Stimulated activated naive B cell treated with anti-CD40 and anti-IgM and Interleukin-4, amounts not matched to agents 10 μg/mL and 1 μg/mL and 100 μg/mL, for 72 hours (primary cell): Measurements from ENCODE around the gene GRIA3.
A peak's percentile ranks its signal among the peaks of the same experiment; 100 is the strongest.
"Not testable (repeated sequence)": the region's sequence is repeated elsewhere in the genome, so short reads cannot be mapped to it uniquely, and the experiment has no call there.

Experiments
- ATAC-seq, 2 donors: fragments of 150-1000 bp; cut with Tn5 transposase; replicated peaks; 2 replicates each; pipeline ENCODE4 v1.10.0; 2021; ENCODE audit warnings: moderate library complexity in 1 of 2
- DNase-seq: peaks from one replicate; pipeline ENCODE4 v3.0.0; 2021
- H3K27ac Mint-ChIP-seq: one replicate; pipeline ENCODE4 v1.8.0; 2022; ENCODE audit warnings: mild to moderate bottlenecking, mixed read lengths
- H3K27me3 Mint-ChIP-seq, 2 donors: one replicate each; pipeline ENCODE4 v1.8.0; 2022; ENCODE audit warnings: mixed read lengths in 2 of 2
- H3K36me3 Mint-ChIP-seq, 2 donors: one replicate each; pipeline ENCODE4 v1.8.0; 2022; ENCODE audit warnings: mixed read lengths in 2 of 2, mild to moderate bottlenecking in 1 of 2
- H3K4me1 Mint-ChIP-seq, 2 donors: one replicate each; pipeline ENCODE4 v1.8.0; 2022; ENCODE audit warnings: mixed read lengths in 2 of 2, mild to moderate bottlenecking in 1 of 2
- H3K4me3 Mint-ChIP-seq, 2 donors: one replicate each; pipeline ENCODE4 v1.8.0; 2022; ENCODE audit warnings: mild to moderate bottlenecking in 2 of 2, mixed read lengths in 2 of 2, moderate library complexity in 1 of 2
- H3K9me3 Mint-ChIP-seq, 2 donors: one replicate each; pipeline ENCODE4 v1.8.0; 2022; ENCODE audit warnings: mixed read lengths in 2 of 2, mild to moderate bottlenecking in 1 of 2

The GRIA3 gene

DNA sequence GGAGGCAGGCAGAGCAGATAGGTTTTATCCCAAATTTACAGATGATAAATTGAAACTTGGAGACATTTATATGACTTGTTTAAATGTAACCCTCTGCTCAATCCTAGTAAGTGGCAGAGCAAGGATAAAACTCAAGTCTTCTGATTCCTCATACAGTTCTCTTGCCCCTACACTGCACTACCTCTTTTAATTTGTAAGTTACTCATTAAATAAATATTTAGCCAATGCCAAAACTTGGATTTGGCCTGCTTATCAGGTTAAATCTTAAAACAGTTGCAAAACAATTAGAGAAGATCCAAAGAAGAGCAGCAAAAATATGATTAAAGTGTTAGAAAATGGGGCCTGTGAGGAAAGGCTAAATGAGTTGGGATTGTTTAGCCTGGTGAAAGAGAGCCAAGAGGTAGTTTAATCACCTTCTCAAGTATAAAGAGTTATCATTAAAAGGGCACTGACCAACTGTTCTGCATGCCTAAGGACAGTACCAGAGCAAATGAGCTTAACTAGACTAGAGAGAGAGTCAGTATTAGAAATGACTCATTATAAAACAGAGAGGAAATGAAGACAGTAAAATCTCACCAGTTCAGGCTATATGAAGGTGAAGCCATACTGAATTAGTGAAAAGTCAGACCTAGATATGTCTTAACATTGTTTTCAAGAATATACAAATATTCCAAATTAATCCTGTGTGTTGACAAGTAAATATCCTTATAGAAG is 146.3 kb downstream of the GRIA3 start:
- Mint-ChIP-seq H3K27ac (no peak overlapping the region), H3K4me1 (no peaks in the 10 kb centered on the region), H3K9me3 (no peaks in the 10 kb centered on the region), H3K4me3 (no peak overlapping the region), H3K27me3 (no peaks in the 10 kb centered on the region), H3K36me3 (no peaks in the 10 kb centered on the region)
- ATAC-seq, result no peak
- DNase-seq, result no peak

DNA sequence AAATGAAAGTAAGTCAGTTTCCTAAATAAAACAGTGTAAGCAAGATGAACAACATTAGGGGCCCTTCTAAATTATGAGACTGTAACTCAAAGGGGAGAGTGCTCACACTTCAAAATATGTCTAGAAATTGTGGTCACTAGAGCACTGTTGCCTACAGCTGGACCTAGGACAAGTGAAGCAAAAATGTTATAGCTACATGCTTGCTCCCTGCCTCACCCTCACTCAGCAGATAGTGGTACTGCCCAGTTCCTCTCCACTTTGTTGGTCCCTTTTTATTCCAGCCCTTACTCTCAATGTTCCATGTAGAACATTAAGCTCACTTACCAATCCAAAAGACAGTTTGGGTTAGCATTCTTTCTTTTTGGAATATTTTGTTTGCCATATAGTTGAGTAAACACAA is 147.3 kb downstream of the GRIA3 start:
- Mint-ChIP-seq H3K27me3 (no peaks in the 10 kb centered on the region), H3K27ac (no peak overlapping the region), H3K36me3 (no peaks in the 10 kb centered on the region), H3K4me3 (no peak overlapping the region), H3K4me1 (no peaks in the 10 kb centered on the region), H3K9me3 (no peaks in the 10 kb centered on the region)
- DNase-seq (no peak), ATAC-seq (no peak)

DNA sequence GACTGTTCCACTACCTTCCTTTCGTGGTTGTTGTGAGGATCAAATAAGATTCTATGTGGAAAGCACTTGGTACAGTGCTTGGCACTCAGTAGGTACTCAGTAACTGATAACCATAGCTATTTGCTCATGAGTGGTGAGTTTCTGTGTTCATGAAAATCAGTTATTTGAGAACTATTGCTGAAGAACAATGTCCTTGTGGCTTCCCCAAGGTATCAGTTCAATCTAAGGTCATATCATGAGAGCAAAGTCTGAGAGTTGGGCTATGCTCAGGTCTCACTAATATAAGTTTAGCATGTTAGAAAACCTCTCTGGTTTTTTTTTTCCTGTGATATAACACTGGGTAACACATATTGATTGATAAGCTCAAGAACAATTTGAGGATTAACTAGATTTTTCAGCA is 147.8 kb downstream of the GRIA3 start:
- Mint-ChIP-seq H3K27ac (no peak overlapping the region), H3K4me1 (no peaks in the 10 kb centered on the region), H3K27me3 (no peaks in the 10 kb centered on the region), H3K36me3 (no peaks in the 10 kb centered on the region), H3K9me3 (no peaks in the 10 kb centered on the region), H3K4me3 (no peak overlapping the region)
- DNase-seq, result no peak
- ATAC-seq, result no peak

DNA sequence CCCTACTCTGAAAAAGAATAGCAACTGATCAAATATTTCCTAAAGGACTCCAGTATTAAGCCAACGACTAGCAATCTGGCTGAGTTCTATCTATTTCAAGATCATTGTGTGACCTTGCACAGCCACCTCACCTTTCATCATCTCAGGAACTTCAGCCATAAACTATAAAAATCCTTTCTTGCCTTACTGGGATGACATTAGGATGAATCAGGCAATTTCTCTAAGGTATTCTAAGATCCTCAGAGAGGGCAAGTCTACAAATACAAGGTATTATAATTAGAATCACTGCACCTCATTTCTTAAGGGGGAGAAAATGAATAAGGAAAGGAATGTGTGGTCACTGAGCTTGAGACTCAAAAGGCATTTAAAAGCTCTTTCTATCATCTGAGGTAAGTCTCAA is 152.6 kb downstream of the GRIA3 start:
- H3K27ac Mint-ChIP-seq, result no peak overlapping the region
- ATAC-seq (no peak), DNase-seq (no peak)
- no peaks in the 10 kb centered on the region for H3K9me3 Mint-ChIP-seq
- H3K4me1 Mint-ChIP-seq, result no peaks in the 10 kb centered on the region
- no peak overlapping the region for H3K4me3 Mint-ChIP-seq
- H3K27me3 Mint-ChIP-seq, result no peaks in the 10 kb centered on the region
- H3K36me3 Mint-ChIP-seq, result no peaks in the 10 kb centered on the region

DNA sequence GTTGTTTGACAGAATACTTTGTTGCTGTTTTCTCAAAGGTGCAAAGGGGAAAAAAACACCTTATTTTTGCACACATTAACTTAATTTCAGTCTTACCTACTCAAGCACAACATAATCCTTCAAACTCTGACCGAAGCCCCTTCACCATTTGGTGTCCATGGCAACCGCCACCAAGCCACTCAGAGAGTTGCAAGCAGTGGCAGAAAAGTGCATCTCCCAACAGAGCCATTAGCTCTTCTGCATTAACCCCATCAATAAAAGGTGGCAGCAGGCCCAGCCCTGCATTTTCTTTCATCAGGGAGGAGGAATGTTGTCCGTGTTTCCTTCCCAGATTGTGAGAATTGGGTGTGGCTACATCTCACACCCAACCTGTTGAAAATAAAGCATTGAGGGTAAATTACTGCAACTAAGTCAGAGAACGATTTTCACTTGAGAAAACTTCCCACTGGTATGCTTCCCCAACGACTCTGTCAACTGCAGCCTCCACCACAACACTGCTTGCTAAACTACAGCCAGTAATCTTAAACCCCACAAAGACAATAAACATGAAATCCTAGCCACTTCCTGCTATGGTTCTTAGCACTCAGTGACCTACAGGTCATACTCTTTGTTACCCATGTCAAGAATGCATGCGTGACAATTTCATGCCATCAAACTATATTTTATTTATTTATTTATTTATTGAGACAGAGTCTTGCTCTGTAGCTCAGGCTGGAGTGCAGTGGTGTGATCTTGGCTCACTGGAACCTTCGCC is 154.0 kb downstream of the GRIA3 start:
- H3K9me3 Mint-ChIP-seq, result no peaks in the 10 kb centered on the region
- ATAC-seq (no peak), DNase-seq (no peak)
- no peaks in the 10 kb centered on the region for H3K36me3 Mint-ChIP-seq
- H3K27me3 Mint-ChIP-seq, result no peaks in the 10 kb centered on the region
- no peaks in the 10 kb centered on the region for H3K4me1 Mint-ChIP-seq
- H3K4me3 Mint-ChIP-seq, result no peak overlapping the region
- no peak overlapping the region for H3K27ac Mint-ChIP-seq

DNA sequence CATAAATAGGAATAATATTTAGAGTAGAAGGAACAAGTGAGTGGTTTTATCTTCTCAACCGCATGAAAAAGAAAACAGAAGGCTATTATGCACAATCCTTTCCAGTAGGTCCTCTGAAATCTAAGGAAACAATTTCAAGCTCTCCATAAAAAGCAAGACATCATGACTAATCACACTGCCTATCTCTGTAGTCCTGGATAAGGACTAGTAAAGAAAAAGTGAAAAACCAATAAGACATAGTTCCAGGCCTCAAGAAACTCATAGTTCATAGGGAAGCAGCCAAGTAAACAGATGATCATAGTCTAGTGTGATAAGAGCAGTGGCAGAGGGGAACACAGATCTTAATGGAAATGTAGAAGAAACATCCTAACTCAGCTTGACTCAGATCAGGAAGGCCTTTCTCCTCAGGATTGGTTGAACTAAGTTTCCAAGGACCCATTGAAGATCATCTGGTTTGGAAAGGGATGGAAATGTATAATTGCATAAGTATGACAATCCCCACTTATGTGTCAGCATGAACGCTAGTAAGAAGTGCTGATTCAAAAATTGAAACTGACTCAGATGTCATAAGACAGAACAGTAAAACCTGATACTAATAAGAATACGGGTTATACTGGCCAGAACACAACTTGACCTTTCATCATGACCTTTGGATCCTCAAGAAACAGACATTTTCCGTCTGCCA is 155.3 kb downstream of the GRIA3 start:
- Mint-ChIP-seq H3K36me3 (no peaks in the 10 kb centered on the region), H3K9me3 (no peaks in the 10 kb centered on the region), H3K4me3 (no peak overlapping the region), H3K4me1 (no peaks in the 10 kb centered on the region), H3K27ac (no peak overlapping the region), H3K27me3 (no peaks in the 10 kb centered on the region)
- no peak for DNase-seq
- ATAC-seq, result peak in 1 of 2 donors; percentile 14

DNA sequence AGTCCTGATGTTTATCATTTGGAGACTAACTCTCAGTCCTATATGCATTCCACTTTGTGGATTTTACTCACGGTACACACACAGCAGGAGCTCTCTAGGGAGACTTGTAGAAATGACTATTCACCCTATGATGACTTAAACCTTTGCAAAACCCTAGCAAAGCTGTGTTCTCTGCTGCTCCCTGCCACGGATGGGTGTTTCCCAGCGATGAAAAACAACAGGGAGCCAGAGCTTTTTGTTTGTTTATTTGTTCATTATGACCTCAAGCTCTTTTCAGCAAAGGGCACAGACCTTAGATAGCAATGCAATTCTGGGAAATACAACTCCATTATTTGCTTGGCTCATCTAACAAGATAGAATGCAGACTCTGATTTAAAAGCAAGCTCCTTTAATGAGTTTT is 156.6 kb downstream of the GRIA3 start:
- ATAC-seq, result no peak
- Mint-ChIP-seq H3K27me3 (no peaks in the 10 kb centered on the region), H3K4me3 (no peak overlapping the region), H3K36me3 (no peaks in the 10 kb centered on the region), H3K27ac (no peak overlapping the region), H3K9me3 (no peaks in the 10 kb centered on the region), H3K4me1 (no peaks in the 10 kb centered on the region)
- no peak for DNase-seq

DNA sequence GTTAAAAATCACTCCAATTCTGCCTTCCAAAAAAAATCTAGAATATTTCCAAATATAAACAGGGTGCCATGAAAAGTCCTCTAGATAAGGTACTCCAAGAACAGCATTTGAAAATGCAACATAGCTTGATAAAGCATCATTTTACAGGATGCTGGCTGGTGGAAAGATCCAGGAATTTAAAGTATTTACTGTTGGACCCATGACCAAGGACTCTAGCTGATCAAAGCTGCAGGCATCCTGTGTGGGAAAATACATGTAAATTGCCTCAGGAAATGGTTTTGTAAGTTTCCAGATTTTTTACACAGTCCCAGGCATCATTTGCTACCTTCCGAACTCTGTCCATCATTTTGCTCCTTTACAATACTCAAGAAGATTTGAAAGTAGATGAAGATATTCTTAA is 164.4 kb downstream of the GRIA3 start:
- no peaks in the 10 kb centered on the region for H3K36me3 Mint-ChIP-seq
- no peak for DNase-seq
- no peaks in the 10 kb centered on the region for H3K4me1 Mint-ChIP-seq
- no peak for ATAC-seq
- no peak overlapping the region for H3K27ac Mint-ChIP-seq
- H3K9me3 Mint-ChIP-seq, result no peaks in the 10 kb centered on the region
- no peak overlapping the region for H3K4me3 Mint-ChIP-seq
- H3K27me3 Mint-ChIP-seq, result no peaks in the 10 kb centered on the region

DNA sequence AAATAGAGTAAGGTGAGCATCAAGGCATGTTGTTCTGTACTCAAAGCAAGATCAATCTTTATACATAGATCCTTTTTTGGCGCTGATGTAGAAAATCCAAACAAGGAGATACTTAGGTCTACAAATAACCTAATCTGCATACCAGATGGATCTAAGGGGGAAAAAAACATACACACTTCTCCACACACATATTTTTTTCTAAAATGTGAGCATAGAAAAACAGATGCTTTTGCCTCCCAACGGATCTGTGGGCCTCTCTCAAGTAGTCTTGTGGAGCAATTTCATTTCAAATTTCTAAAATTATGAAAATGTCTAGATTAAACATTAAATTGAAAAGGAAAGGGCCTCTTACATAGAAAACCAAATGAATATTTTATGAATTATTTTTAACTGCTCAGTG is 166.1 kb downstream of the GRIA3 start:
- Mint-ChIP-seq H3K9me3 (no peaks in the 10 kb centered on the region), H3K27me3 (no peaks in the 10 kb centered on the region), H3K4me3 (no peak overlapping the region), H3K27ac (no peak overlapping the region), H3K36me3 (no peaks in the 10 kb centered on the region), H3K4me1 (no peaks in the 10 kb centered on the region)
- no peak for ATAC-seq
- no peak for DNase-seq

DNA sequence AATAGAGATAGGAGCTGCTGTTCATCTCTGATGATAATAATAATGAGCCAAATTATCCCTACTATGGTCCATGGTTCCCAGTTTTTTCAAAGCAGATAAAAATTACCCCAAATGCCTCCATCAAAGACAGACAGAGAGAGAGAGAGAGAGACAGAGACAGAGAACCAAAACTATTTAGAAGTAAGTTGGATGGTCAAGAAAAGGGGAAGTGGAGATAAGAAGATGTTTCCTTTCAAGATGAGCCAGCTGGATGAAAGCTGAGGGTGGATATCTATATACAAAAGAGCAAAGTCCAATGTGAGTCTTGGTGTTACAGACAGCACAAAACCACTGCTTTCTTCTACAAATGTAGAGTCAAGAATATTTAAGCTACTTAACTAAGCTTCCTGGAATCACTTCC is 173.9 kb downstream of the GRIA3 start:
- Mint-ChIP-seq H3K4me1 (no peaks in the 10 kb centered on the region), H3K27ac (no peak overlapping the region), H3K36me3 (no peaks in the 10 kb centered on the region), H3K4me3 (no peak overlapping the region), H3K9me3 (no peaks in the 10 kb centered on the region), H3K27me3 (peaks cover 0 to under 1% of the 10 kb centered on the region in 2 donors)
- no peak for DNase-seq
- peak in 1 of 2 donors; percentile 36 for ATAC-seq

DNA sequence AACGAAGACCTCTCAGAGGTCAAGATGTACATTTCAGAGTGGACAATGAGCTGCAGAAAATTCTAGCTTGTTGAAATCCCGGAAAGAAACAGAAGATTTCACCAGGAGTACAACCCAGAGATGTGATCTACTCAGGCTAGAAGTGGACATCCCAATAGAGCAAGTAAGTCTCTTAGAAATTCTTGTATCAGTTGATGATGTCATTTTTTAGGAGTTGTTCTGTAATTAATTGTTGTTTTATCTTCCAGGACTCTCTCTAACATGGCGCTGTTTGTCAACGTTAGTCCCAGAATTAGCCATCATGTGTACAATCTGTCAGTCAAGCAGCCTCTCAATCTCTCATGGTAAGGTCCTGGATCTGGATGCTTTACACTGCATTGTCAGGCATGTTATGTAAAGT is 174.4 kb downstream of the GRIA3 start:
- no peak for ATAC-seq
- H3K4me1 Mint-ChIP-seq, result no peaks in the 10 kb centered on the region

DNA sequence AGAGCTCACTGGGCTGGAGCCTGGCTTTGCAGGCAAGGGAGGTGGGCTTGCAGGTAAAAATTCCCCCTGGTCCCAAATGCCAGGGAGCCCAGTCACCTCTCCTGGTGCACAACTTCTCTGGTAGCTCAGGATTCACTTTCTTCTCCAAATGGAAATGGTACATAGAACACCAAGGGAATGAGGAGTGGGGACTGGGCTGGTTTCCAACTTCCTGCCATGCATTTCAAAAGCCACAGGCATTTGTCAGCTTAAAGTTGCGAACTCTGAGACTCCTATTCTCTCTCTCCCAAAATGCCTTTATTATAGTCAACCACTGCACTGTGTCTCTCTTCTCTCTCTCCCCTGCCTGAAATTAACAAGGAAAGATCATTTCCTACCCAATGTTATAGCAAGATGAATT is 177.3 kb downstream of the GRIA3 start:
- Mint-ChIP-seq H3K27ac (no peak overlapping the region), H3K9me3 (peaks cover 0 to 2% of the 10 kb centered on the region in 2 donors), H3K4me3 (no peak overlapping the region), H3K4me1 (no peaks in the 10 kb centered on the region), H3K27me3 (peaks cover 0 to 4% of the 10 kb centered on the region in 2 donors), H3K36me3 (no peaks in the 10 kb centered on the region)
- DNase-seq (no peak), ATAC-seq (no peak)

More for the DNA sequence above, 174.4 kb downstream of the GRIA3 start:
- H3K9me3 Mint-ChIP-seq, result no peaks in the 10 kb centered on the region
- no peaks in the 10 kb centered on the region for H3K36me3 Mint-ChIP-seq
- peaks cover 0 to 4% of the 10 kb centered on the region in 2 donors for H3K27me3 Mint-ChIP-seq
- no peak overlapping the region for H3K4me3 Mint-ChIP-seq
- DNase-seq, result no peak
- H3K27ac Mint-ChIP-seq, result no peak overlapping the region

DNA sequence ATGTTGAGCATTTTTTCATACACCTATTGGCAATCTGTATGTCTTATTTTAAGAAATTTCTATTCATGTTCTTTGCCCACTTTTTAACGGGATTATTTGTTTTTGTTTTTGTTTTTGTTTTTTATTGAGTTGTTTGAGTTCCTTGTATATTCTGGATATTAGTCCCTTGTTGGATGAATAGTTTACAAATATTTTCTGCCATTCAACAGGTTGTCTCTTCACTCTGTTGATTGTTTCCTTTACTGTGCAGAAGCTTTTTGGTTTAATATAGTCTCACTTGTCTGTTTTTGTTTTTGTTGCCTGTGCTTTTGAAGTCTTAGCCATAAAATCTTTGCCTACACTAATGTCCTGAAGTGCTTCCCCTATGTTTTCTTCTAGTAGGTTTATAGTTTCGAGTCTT is 202.1 kb downstream of the GRIA3 start:
- H3K4me1 Mint-ChIP-seq, ATAC-seq, H3K27ac Mint-ChIP-seq, H3K27me3 Mint-ChIP-seq, H3K4me3 Mint-ChIP-seq, DNase-seq, H3K36me3 Mint-ChIP-seq: not testable (repeated sequence)
- H3K9me3 Mint-ChIP-seq, result peaks cover 12 to 16% of the 10 kb centered on the region in 2 donors

DNA sequence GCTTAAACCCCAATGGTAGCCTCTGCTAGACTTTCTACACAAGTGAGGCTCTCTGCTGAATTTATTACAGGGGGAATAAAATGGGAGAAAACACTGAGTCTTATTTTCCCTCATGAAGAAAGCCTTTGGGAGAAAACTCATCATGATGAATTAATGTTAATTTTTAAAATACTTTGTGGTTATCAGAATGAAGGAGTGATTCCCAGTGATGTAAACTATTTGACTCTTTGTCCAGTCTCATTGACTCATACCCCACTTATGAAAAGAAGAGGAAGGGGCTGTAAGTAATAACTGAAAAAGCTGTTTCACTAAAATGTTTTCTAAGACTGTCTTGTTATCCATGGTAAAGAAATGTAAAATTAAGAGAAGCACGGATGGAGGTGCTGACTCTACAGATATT is 208.8 kb downstream of the GRIA3 start:
- Mint-ChIP-seq H3K4me3 (no peak overlapping the region), H3K27ac (no peak overlapping the region), H3K4me1 (no peaks in the 10 kb centered on the region), H3K36me3 (no peaks in the 10 kb centered on the region), H3K27me3 (no peaks in the 10 kb centered on the region), H3K9me3 (peaks cover 11 to 18% of the 10 kb centered on the region in 2 donors)
- DNase-seq (no peak), ATAC-seq (no peak)

DNA sequence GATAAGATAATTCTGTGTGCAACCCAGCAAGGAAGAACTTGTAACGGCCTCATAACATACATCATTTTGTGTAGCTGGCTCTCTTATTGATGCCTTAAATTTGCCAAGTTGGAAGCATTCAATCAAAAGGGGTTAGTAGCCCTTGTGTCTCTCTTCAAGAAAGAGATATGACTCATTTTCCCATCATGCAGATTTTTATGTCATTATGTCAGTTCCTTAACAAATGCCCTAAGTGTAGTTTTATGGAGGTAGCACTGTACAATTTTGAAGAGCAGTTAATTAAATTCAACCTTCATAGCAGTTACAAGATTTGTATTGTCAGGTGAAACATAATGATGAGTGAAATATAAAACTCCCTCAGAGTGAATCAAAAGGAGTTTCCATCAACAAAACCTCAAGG is 215.6 kb downstream of the GRIA3 start:
- Mint-ChIP-seq H3K36me3 (no peaks in the 10 kb centered on the region), H3K27ac (no peak overlapping the region), H3K9me3 (no peaks in the 10 kb centered on the region), H3K4me1 (no peaks in the 10 kb centered on the region), H3K4me3 (no peak overlapping the region), H3K27me3 (no peaks in the 10 kb centered on the region)
- DNase-seq, result no peak
- ATAC-seq, result no peak
